HFF-Myc (cell line): ENCODE results near the gene ZMIZ1.
A peak's percentile ranks its signal among the peaks of the same experiment; 100 is the strongest.

ENCODE experiments used
- DNase-seq: peaks from one replicate; pipeline ENCODE4 v3.0.0-alpha.2; 2011; ENCODE audit warnings: low read depth; ENCODE audit errors: extremely low read depth
- H3K4me3 ChIP-seq: replicated peaks from 2 replicates; pipeline ENCODE4 v1.5.1; 2011; ENCODE audit warnings: low read depth, mild to moderate bottlenecking, control low read depth, low read length
- CTCF ChIP-seq: IDR thresholded peaks from 2 replicates; pipeline ENCODE4 v1.5.1; 2012; ENCODE audit warnings: mild to moderate bottlenecking, low read depth, low read length, control low read depth; ENCODE audit errors: missing control alignments

Gene ZMIZ1

DNA sequence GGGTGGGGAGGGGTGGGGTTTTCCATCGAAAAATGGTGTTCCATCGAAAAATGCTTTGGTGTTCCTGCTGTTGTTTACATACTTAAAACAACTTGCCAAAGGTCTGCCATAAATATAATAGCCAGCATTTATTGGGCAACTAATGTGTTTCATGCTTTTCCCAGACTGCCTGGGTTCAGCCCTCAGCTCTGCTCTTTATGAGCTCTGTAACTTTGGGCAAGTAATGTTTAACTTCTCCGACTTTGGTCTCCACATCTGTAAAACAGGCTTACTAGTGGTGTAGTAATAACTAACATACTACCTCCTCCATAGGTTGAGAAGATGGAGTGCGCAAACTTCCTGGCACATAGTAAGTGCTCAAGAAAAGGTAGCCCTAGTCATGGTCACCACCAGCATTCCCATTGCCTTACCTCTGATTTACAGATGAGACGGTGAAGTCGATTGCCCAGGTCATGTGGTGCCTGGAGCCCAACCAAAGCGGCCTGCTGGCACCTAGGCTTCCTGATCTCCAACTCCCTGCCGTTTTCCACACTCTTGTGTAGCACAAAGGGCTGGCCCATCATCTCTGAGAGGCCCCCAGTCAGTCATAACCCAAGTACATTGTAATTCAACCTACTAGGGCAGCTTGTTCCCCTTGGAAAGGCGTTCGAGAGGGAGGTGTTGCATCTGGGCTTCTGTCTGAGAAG, 8.9 kb downstream of the ZMIZ1 start:
- no peak for TF ChIP-seq CTCF
- no peak overlapping the region for H3K4me3 ChIP-seq
- no peak for DNase-seq

DNA sequence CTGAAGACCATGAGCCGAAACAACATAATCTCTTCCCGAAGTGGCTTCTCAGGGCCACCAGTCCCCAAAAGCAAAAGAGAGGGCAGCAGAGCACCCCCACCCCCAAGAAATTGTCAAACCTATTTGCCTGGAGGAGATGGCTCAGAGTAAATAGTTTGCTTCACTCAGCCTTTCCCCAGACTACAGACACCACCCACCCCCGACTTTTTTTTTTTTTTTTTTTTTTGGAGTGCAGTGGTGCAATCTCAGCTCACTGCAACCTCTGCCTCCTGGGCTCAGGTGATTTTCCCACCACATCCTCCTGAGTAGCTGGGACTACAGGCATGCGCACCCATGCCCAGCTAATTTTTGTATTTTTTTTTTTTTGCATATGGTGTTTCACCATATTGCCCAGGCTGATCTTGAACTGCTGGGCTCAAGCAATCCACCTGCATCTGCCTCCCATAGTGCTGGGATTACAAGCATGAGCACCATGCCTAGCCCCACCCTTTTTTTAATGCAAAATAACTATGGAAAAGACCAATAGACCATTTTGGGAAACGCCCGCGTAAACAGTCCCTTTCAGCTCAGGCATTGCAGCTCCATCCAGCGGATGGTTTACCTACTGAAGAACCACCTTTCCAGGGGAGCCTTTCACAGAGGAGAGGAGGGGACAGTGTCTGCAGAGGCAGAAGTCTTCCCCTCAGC, 9.7 kb downstream of the ZMIZ1 start:
- TF ChIP-seq CTCF, result no peak
- no peak for DNase-seq
- H3K4me3 ChIP-seq, result no peak overlapping the region

DNA sequence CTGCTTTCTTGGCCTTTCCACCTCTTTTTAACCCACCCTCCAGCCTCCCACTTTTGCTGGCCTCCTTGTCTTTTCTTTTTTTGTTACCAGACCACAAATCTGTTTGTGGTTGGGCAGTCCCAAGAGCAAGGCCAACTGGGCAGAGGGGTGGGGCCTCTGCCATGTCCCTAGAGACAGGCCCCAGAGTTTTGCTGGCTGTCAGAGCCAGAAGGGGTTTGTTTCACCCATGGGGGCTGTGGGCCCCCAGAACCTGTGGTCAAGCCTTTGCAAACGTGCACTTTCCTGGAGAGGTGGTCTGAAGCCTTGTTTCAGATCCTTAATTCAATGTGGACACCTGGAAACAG, 10.3 kb downstream of the ZMIZ1 start:
- no peak for TF ChIP-seq CTCF
- DNase-seq, result no peak
- H3K4me3 ChIP-seq, result no peak overlapping the region

DNA sequence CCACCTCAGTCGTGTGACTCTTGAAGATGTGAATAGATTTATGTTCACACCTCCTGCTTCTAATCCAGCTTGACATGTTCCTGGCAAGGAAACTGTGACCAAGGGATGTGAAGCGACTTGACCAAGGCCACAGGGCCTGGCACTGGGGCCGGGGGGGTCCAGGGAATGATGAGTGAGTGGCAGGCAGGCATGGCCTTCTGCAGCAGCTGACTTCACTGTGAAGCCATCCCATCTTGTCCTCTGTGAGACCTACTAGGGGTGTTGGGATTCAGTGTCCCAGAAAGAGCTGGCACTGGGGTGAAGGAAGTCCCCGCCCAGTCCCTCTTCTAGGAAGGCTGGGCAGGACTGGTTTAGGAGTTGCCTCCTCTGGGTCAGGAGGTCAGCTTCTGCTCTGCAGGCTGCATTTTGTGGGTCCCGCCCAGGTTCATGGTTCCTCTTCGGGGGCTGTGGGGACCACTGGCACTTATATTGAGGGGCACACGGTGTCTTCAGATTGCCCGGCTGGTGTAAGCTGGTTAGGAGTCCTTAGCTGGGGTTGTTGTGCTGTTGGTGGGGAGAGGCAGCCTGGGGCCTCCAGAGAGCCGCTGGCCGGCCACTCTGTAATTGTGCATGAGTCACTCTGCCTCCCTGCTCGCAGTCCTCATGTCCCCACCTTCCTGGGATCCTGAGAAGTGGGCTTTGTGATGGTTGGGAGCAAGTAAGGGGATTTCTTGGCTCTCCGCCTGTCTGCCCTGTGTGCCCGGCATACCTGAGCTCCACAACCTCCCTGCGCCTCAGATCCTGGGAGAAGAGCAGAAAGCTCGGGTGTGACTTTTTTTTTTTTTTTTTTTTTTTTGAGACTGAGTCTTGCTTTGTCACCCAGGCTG, 11.0 kb downstream of the ZMIZ1 start:
- DNase-seq, result no peak
- H3K4me3 ChIP-seq, result no peak overlapping the region
- no peak for TF ChIP-seq CTCF

GRCh38 chr10:79081353-79082034, 12.7 kb downstream of the ZMIZ1 start:
- DNase-seq, result peak; percentile 73
- no peak for TF ChIP-seq CTCF
- H3K4me3 ChIP-seq, result no peak overlapping the region

GRCh38 chr10:79082035-79082373, 13.2 kb downstream of the ZMIZ1 start:
- no peak for DNase-seq
- TF ChIP-seq CTCF, result no peak
- no peak overlapping the region for H3K4me3 ChIP-seq
